Lower leg skin (tissue), 4 donors: ENCODE data around the gene RAB3C. TPM values are rescaled to one million over a fixed set of nuclear protein-coding genes. Genes with fewer than 3 reads are reported as not detected.

Source experiments
- DNase-seq, 2 donors: peaks; one replicate each; pipeline ENCODE4 v3.0.0-alpha.2; 2019; ENCODE audit warnings: low spot score in 2 of 2
- H3K4me3 ChIP-seq: fragments of 200-600 bp; sonication (generic); 2 replicates; pipeline ENCODE4 v1.5.1; 2017; ENCODE audit warnings: mild to moderate bottlenecking, low read depth; ENCODE audit not compliant: poor library complexity, severe bottlenecking
- POLR2A ChIP-seq, 2 donors: fragments of 450-650 bp; IDR thresholded peaks; one replicate each; pipeline ENCODE4 v1.6.1; 2016 to 2017; ENCODE audit warnings: antibody characterized with exemption in 2 of 2, mild to moderate bottlenecking in 1 of 2, moderate library complexity in 1 of 2
- WGBS, 2 donors: methylation state at CpG; one replicate each; pipeline ENCODE4 v1.1.5; 2018; 5-methylcytosine and 5-hydroxymethylcytosine counted together
- intact Hi-C: fragments of 100-400 bp; cut with DNase I; formaldehyde crosslinking; loops from one replicate; pipeline ENCODE4 v1.15.0; 2023; ENCODE audit warnings: low total_unique reads
- total RNA-seq, 4 donors: library from RNA; depleted of rRNA; stranded (reverse); fragments of >200 nt; gene quantifications; one replicate each; pipeline ENCODE4 v1.1.0, GENCODE V29; 2016
- TF ChIP-seq, protein P1 (sequence below), 3 donors: fragments of 450-650 bp; IDR thresholded peaks; one replicate each; pipeline ENCODE4 v1.5.1; 2016; ENCODE audit warnings: antibody characterized with exemption in 3 of 3, mild to moderate bottlenecking in 3 of 3, moderate library complexity in 2 of 3

The RAB3C gene
- total RNA-seq, 4 donors from 2014 or later = 0.04 to 1.2 (median 0.14) TPM

DNA sequence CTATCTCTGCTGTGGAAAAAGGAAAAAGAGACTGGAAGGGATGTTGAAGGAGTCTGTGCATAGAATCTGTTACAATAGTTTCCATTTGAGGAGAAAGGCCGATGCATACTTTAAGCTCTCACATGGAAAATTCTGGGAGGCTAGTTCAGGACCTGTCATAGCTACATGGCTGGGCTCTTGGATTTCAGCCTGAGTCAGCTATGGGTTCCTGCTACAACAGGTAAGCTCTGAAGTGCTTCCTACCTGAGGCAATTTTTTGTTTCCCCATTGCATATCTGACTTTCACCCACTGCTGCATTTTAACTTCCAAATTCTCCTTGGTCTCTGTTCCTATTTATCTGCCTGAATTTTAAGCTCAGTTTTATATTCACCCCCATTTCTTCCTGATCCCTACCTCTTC lies 310.7 kb downstream of the RAB3C start:
- TF ChIP-seq POLR2A (IDR thresholded peaks at IDR 0.05) = no peak
- TF ChIP-seq, protein P1, sequence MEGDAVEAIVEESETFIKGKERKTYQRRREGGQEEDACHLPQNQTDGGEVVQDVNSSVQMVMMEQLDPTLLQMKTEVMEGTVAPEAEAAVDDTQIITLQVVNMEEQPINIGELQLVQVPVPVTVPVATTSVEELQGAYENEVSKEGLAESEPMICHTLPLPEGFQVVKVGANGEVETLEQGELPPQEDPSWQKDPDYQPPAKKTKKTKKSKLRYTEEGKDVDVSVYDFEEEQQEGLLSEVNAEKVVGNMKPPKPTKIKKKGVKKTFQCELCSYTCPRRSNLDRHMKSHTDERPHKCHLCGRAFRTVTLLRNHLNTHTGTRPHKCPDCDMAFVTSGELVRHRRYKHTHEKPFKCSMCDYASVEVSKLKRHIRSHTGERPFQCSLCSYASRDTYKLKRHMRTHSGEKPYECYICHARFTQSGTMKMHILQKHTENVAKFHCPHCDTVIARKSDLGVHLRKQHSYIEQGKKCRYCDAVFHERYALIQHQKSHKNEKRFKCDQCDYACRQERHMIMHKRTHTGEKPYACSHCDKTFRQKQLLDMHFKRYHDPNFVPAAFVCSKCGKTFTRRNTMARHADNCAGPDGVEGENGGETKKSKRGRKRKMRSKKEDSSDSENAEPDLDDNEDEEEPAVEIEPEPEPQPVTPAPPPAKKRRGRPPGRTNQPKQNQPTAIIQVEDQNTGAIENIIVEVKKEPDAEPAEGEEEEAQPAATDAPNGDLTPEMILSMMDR (IDR thresholded peaks at IDR 0.05) = no peak
- WGBS, 2 donors = 48 to 67% methylated on average over 1 of the region's 1 CpG
- no peak overlapping the region for H3K4me3 ChIP-seq
- DNase-seq = no peak
- intact Hi-C loops = loop anchor here (10.0 kb wide), 1 partner anchor 111 kb away; no protein-coding TSS in a partner anchor

GRCh38 chr5:58898006-58898405 lies 315.1 kb downstream of the RAB3C start:
- intact Hi-C loops = loop anchor here (10.0 kb wide), 1 partner anchor 107 kb away; no protein-coding TSS in a partner anchor
- 89 to 97% methylated on average over 4 of the region's 4 CpGs for WGBS, 2 donors
- no peak for DNase-seq
- TF ChIP-seq, protein P1 (IDR thresholded peaks at IDR 0.05) = no peak
- TF ChIP-seq POLR2A (IDR thresholded peaks at IDR 0.05) = no peak
- no peak overlapping the region for H3K4me3 ChIP-seq

DNA sequence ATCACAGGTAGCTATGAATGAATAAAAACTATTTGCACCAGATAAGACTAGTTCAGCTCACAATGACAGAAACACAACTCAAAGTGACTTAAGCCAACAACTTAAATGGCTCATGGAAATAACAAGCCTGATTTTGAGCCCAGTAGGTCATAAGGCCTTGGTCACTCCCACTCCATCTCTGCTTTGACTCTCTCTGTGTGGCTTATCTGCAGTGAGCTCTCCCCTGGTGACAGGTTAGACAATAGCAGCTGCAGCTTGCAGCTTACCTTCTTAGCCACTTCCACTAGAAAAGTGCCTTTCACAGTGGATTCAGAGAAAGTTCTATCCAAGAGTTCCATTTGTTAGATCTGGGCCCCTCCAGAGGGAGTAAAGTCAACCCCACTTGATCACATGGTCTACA lies 315.7 kb downstream of the RAB3C start:
- H3K4me3 ChIP-seq = no peak overlapping the region
- DNase-seq = no peak
- intact Hi-C loops = loop anchor here (10.0 kb wide), 1 partner anchor 106 kb away; no protein-coding TSS in a partner anchor
- TF ChIP-seq, protein P1 (IDR thresholded peaks at IDR 0.05) = no peak
- TF ChIP-seq POLR2A (IDR thresholded peaks at IDR 0.05) = no peak

- H3K4me3 ChIP-seq = no peak overlapping the region
- WGBS, 2 donors = 85 to 86% methylated on average over 11 of the region's 11 CpGs
- intact Hi-C loops = no loop called here
- DNase-seq = no peak
- TF ChIP-seq, protein P1 (IDR thresholded peaks at IDR 0.05) = no peak
- no peak for TF ChIP-seq POLR2A (IDR thresholded peaks at IDR 0.05)
Observed at GRCh38 chr5:58901271-58901670, 318.4 kb downstream of the RAB3C start.

- H3K4me3 ChIP-seq = no peak overlapping the region
- intact Hi-C loops = no loop called here
- DNase-seq = no peak
- no peak for TF ChIP-seq POLR2A (IDR thresholded peaks at IDR 0.05)
- TF ChIP-seq, protein P1 (IDR thresholded peaks at IDR 0.05) = no peak
Observed at GRCh38 chr5:58902305-58902704, 319.4 kb downstream of the RAB3C start.

GRCh38 chr5:58902765-58903164 lies 319.9 kb downstream of the RAB3C start:
- WGBS, 2 donors = 88 to 91% methylated on average over 2 of the region's 2 CpGs
- no peak for DNase-seq
- H3K4me3 ChIP-seq = no peak overlapping the region
- TF ChIP-seq POLR2A (IDR thresholded peaks at IDR 0.05) = no peak
- TF ChIP-seq, protein P1 (IDR thresholded peaks at IDR 0.05) = no peak
- intact Hi-C loops = no loop called here
